Inflammatory macrophage treated with lipopolysaccharide for 1 hour (primary cell): ENCODE measurements around the gene FBXW2.
"Not testable (repeated sequence)": the region's sequence is repeated elsewhere in the genome, so short reads cannot be mapped to it uniquely, and the experiment has no call there.

Experiments
- DNase-seq, 2 donors: peaks; one replicate each; pipeline ENCODE4 v3.0.0-alpha.2; 2020 to 2022

The FBXW2 gene

GRCh38 chr9:120778758-120779157 lies 14.5 kb downstream of the FBXW2 start:
- no peak for DNase-seq

- no peak for DNase-seq
Measured at GRCh38 chr9:120777229-120777628, 16.0 kb downstream of the FBXW2 start.

- DNase-seq: no peak
Measured at GRCh38 chr9:120776788-120777187, 16.4 kb downstream of the FBXW2 start.

- no peak for DNase-seq
Measured at GRCh38 chr9:120775859-120776258, 17.4 kb downstream of the FBXW2 start.

- no peak for DNase-seq
Measured at GRCh38 chr9:120774719-120775118, 18.5 kb downstream of the FBXW2 start.

GRCh38 chr9:120773256-120773655 lies 20.0 kb downstream of the FBXW2 start:
- DNase-seq: no peak

- peak; percentile 62 to 67 for DNase-seq
Measured at GRCh38 chr9:120770931-120771330, 22.3 kb downstream of the FBXW2 start.

GRCh38 chr9:120768886-120769285 lies 24.3 kb downstream of the FBXW2 start:
- DNase-seq: no peak

GRCh38 chr9:120768247-120768646 lies 25.0 kb downstream of the FBXW2 start:
- DNase-seq: no peak

GRCh38 chr9:120767451-120767850 lies 25.8 kb downstream of the FBXW2 start:
- DNase-seq: no peak

GRCh38 chr9:120765910-120766425 lies 27.2 kb downstream of the FBXW2 start:
- no peak for DNase-seq

GRCh38 chr9:120764476-120764875 lies 28.7 kb downstream of the FBXW2 start:
- DNase-seq: no peak

- DNase-seq: no peak
Measured at GRCh38 chr9:120761006-120761405, 32.2 kb downstream of the FBXW2 start.

- DNase-seq: no peak
Measured at GRCh38 chr9:120759755-120760400, 33.3 kb downstream of the FBXW2 start.

- no peak for DNase-seq
Measured at GRCh38 chr9:120758544-120758943, 34.7 kb downstream of the FBXW2 start.

GRCh38 chr9:120757026-120757913 lies 35.9 kb downstream of the FBXW2 start:
- peak in 1 of 2 donors; percentile 38 for DNase-seq

- peak in 1 of 2 donors; percentile 55 for DNase-seq
Measured at GRCh38 chr9:120756531-120756930, 36.7 kb downstream of the FBXW2 start.

GRCh38 chr9:120755810-120756434 lies 37.3 kb downstream of the FBXW2 start:
- peak in 1 of 2 donors; percentile 96 for DNase-seq

GRCh38 chr9:120755044-120755443 lies 38.2 kb downstream of the FBXW2 start:
- no peak for DNase-seq

GRCh38 chr9:120750421-120750820 lies 42.8 kb downstream of the FBXW2 start:
- DNase-seq: no peak

- not testable (repeated sequence) for DNase-seq
Measured at GRCh38 chr9:120746366-120746765, 46.9 kb downstream of the FBXW2 start.

- DNase-seq: no peak
Measured at GRCh38 chr9:120745278-120745677, 47.9 kb downstream of the FBXW2 start.

GRCh38 chr9:120742951-120743416 lies 50.2 kb downstream of the FBXW2 start:
- peak; percentile 49 to 55 for DNase-seq
